NB4 (cell line): ENCODE results near the gene SRC.

Experiments used
- DNase-seq: peaks from one replicate; pipeline ENCODE4 v3.0.0; 2010; ENCODE audit warnings: low read depth
- H3K4me3 ChIP-seq: one replicate; pipeline ENCODE4 v1.5.1; 2011; ENCODE audit warnings: mild to moderate bottlenecking, low read depth, low read length, moderate library complexity
- MYC ChIP-seq: IDR thresholded peaks from 2 replicates; pipeline ENCODE4 v1.6.1; 2011; ENCODE audit warnings: low read depth, low read length
- POLR2A ChIP-seq: IDR thresholded peaks from 2 replicates; pipeline ENCODE4 v1.6.1; 2011; ENCODE audit warnings: mild to moderate bottlenecking; ENCODE audit not compliant: insufficient read length; ENCODE audit errors: extremely low read depth
- TF ChIP-seq, protein P1 (sequence below): IDR thresholded peaks from one replicate; pipeline ENCODE4 v1.5.1; 2012; ENCODE audit warnings: low read depth, low read length
- TF ChIP-seq, protein P2 (sequence below): IDR thresholded peaks from 2 replicates; pipeline ENCODE4 v1.6.1; 2011; ENCODE audit warnings: low read depth, low read length

SRC gene

DNA sequence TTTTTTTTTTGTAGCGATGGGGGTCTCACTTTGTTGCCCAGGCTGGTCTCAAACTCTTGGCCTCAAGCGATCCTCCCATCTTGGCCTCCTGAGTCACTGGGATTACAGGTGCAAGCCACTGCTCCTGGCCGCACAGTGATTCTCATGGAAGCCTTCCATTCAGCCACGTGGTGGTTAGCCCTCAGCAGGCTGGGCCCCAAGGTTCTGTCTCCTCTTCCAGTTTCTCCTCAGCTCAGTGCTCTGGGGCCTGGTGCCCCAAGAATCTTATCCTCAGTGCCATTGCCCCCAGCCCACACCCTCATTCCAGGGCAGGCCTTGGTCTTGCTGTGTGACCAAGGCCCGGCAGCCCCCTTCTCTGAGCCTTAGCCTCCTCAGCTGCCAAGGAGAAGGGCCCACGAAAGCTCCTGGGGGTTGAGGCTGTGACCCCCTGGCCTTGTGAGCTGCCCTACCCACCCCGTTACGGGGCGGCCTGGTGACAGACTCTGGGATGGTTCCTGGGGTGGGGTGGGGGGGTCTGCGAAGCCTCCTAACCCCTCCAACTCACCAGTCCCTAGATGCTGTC is 16.4 kb downstream of the SRC start:
- H3K4me3 ChIP-seq: no peak overlapping the region
- TF ChIP-seq, protein P1, sequence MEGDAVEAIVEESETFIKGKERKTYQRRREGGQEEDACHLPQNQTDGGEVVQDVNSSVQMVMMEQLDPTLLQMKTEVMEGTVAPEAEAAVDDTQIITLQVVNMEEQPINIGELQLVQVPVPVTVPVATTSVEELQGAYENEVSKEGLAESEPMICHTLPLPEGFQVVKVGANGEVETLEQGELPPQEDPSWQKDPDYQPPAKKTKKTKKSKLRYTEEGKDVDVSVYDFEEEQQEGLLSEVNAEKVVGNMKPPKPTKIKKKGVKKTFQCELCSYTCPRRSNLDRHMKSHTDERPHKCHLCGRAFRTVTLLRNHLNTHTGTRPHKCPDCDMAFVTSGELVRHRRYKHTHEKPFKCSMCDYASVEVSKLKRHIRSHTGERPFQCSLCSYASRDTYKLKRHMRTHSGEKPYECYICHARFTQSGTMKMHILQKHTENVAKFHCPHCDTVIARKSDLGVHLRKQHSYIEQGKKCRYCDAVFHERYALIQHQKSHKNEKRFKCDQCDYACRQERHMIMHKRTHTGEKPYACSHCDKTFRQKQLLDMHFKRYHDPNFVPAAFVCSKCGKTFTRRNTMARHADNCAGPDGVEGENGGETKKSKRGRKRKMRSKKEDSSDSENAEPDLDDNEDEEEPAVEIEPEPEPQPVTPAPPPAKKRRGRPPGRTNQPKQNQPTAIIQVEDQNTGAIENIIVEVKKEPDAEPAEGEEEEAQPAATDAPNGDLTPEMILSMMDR: no peak
- TF ChIP-seq POLR2A: no peak
- TF ChIP-seq, protein P2, sequence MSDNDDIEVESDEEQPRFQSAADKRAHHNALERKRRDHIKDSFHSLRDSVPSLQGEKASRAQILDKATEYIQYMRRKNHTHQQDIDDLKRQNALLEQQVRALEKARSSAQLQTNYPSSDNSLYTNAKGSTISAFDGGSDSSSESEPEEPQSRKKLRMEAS: no peak
- no peak for TF ChIP-seq MYC
- DNase-seq: no peak

DNA sequence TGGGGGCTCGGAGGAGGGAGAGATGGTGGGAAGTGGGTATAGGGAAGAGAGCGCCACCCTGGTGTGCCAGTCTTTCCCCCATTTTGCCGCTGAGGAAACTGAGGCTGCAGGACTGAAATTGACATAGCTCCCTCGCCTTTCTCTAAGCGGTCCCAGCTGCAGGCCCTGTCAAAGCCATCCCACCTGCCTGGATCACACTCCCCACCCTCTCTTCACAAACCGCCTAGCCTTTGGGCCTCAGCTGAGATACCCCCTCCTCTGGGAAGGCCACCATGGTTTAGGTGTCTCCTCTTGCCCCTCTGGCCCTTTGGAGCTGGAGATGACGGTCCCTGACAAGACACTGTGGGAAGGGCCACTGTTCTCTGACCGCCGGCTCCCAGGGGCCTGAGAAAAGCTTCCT is 16.9 kb downstream of the SRC start:
- no peak for DNase-seq

DNA sequence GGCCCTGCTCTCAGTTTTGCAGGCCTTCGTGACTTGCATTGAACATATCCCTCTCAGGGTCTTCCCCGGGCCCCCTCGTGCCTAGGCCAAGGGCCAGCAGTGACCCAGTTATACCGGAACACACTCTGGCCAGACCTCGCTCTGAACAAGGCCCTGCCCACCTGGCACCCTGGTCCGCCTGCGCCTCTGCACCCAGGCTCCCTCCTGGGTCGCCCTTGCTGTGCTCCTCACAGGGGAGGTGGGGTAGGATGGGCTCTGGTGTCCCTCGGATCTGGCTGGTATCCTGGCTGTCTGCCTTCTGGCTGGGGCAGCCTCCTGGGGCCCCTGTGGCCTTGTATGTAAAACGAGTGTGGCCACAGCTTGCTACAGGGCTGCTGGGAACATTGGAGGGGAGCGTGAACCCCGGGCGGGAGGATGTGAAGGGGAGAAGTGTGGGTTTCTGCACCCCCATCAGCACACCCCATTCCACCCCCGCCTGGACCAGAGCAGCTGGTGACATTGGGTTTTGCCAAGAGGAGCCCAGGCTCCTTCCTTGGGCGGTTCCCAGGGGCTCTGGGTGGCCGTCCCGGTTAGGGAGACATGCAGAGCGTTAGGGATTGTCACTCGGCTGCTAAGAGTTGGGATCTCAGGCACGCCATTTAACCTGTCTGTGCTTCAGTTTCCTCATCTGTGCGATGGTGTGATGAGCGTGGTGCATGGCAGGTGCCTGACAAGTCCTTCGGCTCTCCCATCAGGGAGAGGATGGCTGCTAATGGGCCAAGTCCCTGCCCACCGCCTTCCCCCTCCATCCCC is 17.5 kb downstream of the SRC start:
- no peak overlapping the region for H3K4me3 ChIP-seq
- no peak for TF ChIP-seq POLR2A
- TF ChIP-seq, protein P2: no peak
- TF ChIP-seq MYC: no peak
- TF ChIP-seq, protein P1: no peak
- DNase-seq: no peak

More for the DNA sequence above, 16.9 kb downstream of the SRC start:
- TF ChIP-seq MYC (no peak), POLR2A (no peak)
- TF ChIP-seq, protein P1: no peak
- TF ChIP-seq, protein P2: no peak
- no peak overlapping the region for H3K4me3 ChIP-seq

DNA sequence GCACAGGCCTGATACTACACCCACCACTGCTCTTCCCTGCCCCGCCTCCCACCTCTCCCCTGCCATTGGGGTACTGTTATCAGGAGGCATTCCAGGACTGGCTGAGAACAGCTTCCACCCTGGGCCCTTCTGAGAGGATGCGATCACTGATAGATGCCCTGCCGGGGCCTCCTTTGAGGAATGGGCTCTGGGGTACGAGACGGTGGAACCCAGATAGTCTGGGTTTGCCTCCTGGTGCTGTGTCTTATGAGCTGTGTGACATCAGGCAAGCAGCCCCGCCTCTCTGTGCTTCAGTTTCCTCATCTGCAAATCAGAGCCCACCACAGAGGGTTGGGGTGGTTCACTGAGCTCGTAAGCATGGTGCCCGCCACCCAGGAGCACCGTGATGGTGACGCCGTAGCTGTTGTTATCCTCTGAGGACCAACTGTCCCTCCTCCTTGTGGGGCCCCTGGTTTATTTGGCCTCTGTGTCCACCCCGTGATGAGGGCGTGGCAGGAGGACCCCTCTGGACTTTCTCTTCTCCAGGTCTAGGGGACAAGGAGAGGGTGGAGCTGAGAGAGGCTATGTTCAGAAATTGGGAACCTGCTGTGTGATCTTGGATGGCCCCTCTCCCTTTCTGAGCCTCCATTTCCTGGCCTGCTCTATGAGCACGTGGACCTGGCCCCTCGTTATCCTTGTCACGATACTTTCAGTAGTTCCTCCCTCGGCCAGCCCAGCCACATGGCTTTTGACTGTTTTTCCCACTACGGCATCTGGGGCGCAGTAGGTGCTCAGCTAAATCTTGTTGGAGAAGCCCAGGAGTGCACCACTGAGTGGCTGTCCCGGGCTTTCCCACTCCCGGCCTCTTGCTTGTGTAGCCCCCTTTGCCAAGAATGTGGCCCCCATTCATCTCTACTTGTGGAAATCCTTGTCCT is 18.3 kb downstream of the SRC start:
- TF ChIP-seq, protein P2: no peak
- TF ChIP-seq POLR2A (no peak), MYC (no peak)
- TF ChIP-seq, protein P1: no peak
- no peak for DNase-seq
- no peak overlapping the region for H3K4me3 ChIP-seq

DNA sequence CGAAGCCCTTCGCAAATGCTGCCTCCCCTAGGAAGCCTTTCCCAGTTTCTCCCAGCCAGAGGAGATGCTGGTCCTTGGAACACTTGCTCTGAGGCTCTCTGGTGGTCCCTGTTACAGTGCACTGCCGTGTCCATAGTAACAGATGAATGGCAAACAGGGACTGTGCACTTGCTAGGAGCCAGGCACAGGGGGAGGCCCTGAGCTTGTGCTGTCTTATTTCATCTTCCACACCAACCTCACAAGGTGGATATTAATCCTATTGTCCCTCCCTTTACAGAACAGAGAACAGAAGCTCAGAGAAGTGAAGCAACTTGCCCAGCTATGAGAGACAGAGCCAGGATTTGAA is 19.0 kb downstream of the SRC start:
- TF ChIP-seq MYC (no peak), POLR2A (no peak)
- TF ChIP-seq, protein P1: no peak
- TF ChIP-seq, protein P2: no peak
- no peak for DNase-seq

More for the DNA sequence above, 19.0 kb downstream of the SRC start:
- H3K4me3 ChIP-seq: no peak overlapping the region
